Parathyroid adenoma (tissue), 2 donors: ENCODE data around the gene MGMT.

ENCODE experiments used
- H2AFZ ChIP-seq: fragments of 300-600 bp; sonication (generic); one replicate; pipeline ENCODE4 v1.7.0; 2017; ENCODE audit warnings: antibody characterized with exemption, mild to moderate bottlenecking
- H3K27ac ChIP-seq: fragments of 300-600 bp; sonication (generic); one replicate; pipeline ENCODE4 v1.7.0; 2017
- H3K27me3 ChIP-seq: fragments of 300-600 bp; sonication (generic); one replicate; pipeline ENCODE4 v1.7.0; 2017; ENCODE audit warnings: low read length; ENCODE audit not compliant: control insufficient read depth, insufficient read depth
- H3K36me3 ChIP-seq: fragments of 300-600 bp; sonication (generic); one replicate; pipeline ENCODE4 v1.7.0; 2017; ENCODE audit warnings: low read length; ENCODE audit not compliant: control insufficient read depth, insufficient read depth
- H3K4me1 ChIP-seq: fragments of 300-600 bp; sonication (generic); one replicate; pipeline ENCODE4 v1.7.0; 2017; ENCODE audit warnings: control low read depth
- H3K4me2 ChIP-seq: fragments of 300-600 bp; sonication (generic); one replicate; pipeline ENCODE4 v1.7.0; 2017; ENCODE audit warnings: low read length
- H3K4me3 ChIP-seq: fragments of 300-600 bp; sonication (generic); one replicate; pipeline ENCODE4 v1.7.0; 2017; ENCODE audit warnings: low read depth, low read length
- H3K79me2 ChIP-seq: fragments of 300-600 bp; sonication (generic); one replicate; pipeline ENCODE4 v1.7.0; 2017; ENCODE audit warnings: control low read depth
- H3K9ac ChIP-seq: fragments of 300-600 bp; sonication (generic); one replicate; pipeline ENCODE4 v1.7.0; 2017; ENCODE audit warnings: mild to moderate bottlenecking
- H3K9me3 ChIP-seq: fragments of 300-600 bp; sonication (generic); one replicate; pipeline ENCODE4 v1.7.0; 2017; ENCODE audit warnings: low read length; ENCODE audit not compliant: control insufficient read depth
- TF ChIP-seq, protein P1 (sequence below): fragments of 300-600 bp; sonication (generic); IDR thresholded peaks from one replicate; pipeline ENCODE4 v1.7.0; 2017; ENCODE audit warnings: antibody characterized with exemption, mild to moderate bottlenecking
- donor health status: primary hyperparathyroidism.

Gene MGMT

DNA sequence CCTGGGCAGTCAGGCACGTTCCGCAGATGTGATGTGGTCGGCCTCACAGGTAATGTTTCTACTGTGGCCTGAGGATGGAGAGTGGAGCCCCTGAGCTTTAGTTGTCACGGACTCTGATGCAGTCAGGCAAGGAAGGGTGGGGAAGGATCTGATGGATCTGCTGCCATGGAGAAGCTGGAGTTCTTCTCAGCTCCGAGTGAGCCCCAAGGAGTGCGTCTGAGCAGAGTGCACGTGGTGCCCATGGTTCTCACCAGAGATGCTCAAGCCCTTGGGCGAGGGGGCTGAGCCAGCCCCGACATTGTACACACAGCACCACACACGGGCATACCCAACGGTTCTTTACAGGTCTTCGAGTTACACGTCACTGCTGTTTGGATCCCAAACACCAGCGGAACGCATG is 304.5 kb downstream of the MGMT start:
- Histone ChIP-seq H3K4me3 (no peak overlapping the region), H3K9ac (no peak overlapping the region), H3K36me3 (no peaks in the 10 kb centered on the region), H3K4me2 (no peak overlapping the region), H3K27ac (no peak overlapping the region), H3K27me3 (no peaks in the 10 kb centered on the region), H3K4me1 (no peaks in the 10 kb centered on the region), H3K9me3 (no peaks in the 10 kb centered on the region), H3K79me2 (no peaks in the 10 kb centered on the region), H2AFZ (no peak overlapping the region)
- TF ChIP-seq, protein P1, sequence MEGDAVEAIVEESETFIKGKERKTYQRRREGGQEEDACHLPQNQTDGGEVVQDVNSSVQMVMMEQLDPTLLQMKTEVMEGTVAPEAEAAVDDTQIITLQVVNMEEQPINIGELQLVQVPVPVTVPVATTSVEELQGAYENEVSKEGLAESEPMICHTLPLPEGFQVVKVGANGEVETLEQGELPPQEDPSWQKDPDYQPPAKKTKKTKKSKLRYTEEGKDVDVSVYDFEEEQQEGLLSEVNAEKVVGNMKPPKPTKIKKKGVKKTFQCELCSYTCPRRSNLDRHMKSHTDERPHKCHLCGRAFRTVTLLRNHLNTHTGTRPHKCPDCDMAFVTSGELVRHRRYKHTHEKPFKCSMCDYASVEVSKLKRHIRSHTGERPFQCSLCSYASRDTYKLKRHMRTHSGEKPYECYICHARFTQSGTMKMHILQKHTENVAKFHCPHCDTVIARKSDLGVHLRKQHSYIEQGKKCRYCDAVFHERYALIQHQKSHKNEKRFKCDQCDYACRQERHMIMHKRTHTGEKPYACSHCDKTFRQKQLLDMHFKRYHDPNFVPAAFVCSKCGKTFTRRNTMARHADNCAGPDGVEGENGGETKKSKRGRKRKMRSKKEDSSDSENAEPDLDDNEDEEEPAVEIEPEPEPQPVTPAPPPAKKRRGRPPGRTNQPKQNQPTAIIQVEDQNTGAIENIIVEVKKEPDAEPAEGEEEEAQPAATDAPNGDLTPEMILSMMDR, result no peak

GRCh38 chr10:129771991-129772431 is 305.0 kb downstream of the MGMT start:
- Histone ChIP-seq H3K4me3 (no peak overlapping the region), H3K9ac (no peak overlapping the region), H3K36me3 (no peaks in the 10 kb centered on the region), H3K4me2 (no peak overlapping the region), H3K27me3 (no peaks in the 10 kb centered on the region), H3K9me3 (no peaks in the 10 kb centered on the region), H3K27ac (no peak overlapping the region), H2AFZ (no peak overlapping the region), H3K4me1 (no peaks in the 10 kb centered on the region), H3K79me2 (no peaks in the 10 kb centered on the region)
- TF ChIP-seq, protein P1, result no peak

- no peak overlapping the region for H2AFZ ChIP-seq
- no peaks in the 10 kb centered on the region for H3K79me2 ChIP-seq
- no peaks in the 10 kb centered on the region for H3K27me3 ChIP-seq
- TF ChIP-seq, protein P1, result no peak
- no peak overlapping the region for H3K27ac ChIP-seq
- H3K9me3 ChIP-seq, result no peaks in the 10 kb centered on the region
- H3K9ac ChIP-seq, result no peak overlapping the region
- no peaks in the 10 kb centered on the region for H3K36me3 ChIP-seq
- no peaks in the 10 kb centered on the region for H3K4me1 ChIP-seq
- H3K4me3 ChIP-seq, result no peak overlapping the region
- H3K4me2 ChIP-seq, result no peak overlapping the region
Measured at GRCh38 chr10:129772468-129773358, 305.7 kb downstream of the MGMT start.

- Histone ChIP-seq H3K4me2 (no peak overlapping the region), H2AFZ (no peak overlapping the region), H3K27me3 (no peaks in the 10 kb centered on the region), H3K27ac (no peak overlapping the region), H3K9me3 (no peaks in the 10 kb centered on the region), H3K36me3 (no peaks in the 10 kb centered on the region), H3K9ac (no peak overlapping the region), H3K79me2 (no peaks in the 10 kb centered on the region), H3K4me3 (no peak overlapping the region), H3K4me1 (no peaks in the 10 kb centered on the region)
- TF ChIP-seq, protein P1, result no peak
Measured at GRCh38 chr10:129773359-129773990, 306.4 kb downstream of the MGMT start.
